Skin of body (tissue), 2 donors: ENCODE results near the gene KRT16. TPM values are rescaled to one million over a fixed set of nuclear protein-coding genes. Genes with fewer than 3 reads are reported as not detected.
"Not testable (repeated sequence)": the region's sequence is repeated elsewhere in the genome, so short reads cannot be mapped to it uniquely, and the experiment has no call there.

ENCODE experiments used
- DNase-seq: peaks from one replicate; lab custom pipeline; 2025; lab: John Stamatoyannopoulos, UW
- total RNA-seq: library from RNA; depleted of rRNA; stranded (reverse); fragments of >200 nt; gene quantifications from one replicate; pipeline ENCODE4 v1.2.3, GENCODE V29; 2014

The KRT16 gene
- 142 TPM for total RNA-seq

GRCh38 chr17:41612376-41613160 is at the start of gene KRT16:
TSS of gene KRT16 (minus strand) at chr17:41612767. CDS start at chr17:41612688, 79 bp downstream.
- not testable (repeated sequence) for DNase-seq

- DNase-seq: no peak
These were observed 47.7 kb upstream of the KRT16 start for GRCh38 chr17:41660221-41660711.

- DNase-seq: no peak
These were observed 47.1 kb upstream of the KRT16 start for GRCh38 chr17:41659427-41660212.

- DNase-seq: no peak
These were observed 46.3 kb upstream of the KRT16 start for GRCh38 chr17:41658846-41659245.

- DNase-seq: no peak
These were observed 45.4 kb upstream of the KRT16 start for GRCh38 chr17:41657936-41658335.

- DNase-seq: no peak
These were observed 44.7 kb upstream of the KRT16 start for GRCh38 chr17:41657176-41657754.

GRCh38 chr17:41656249-41657023 is 43.9 kb upstream of the KRT16 start:
- DNase-seq: no peak

GRCh38 chr17:41655611-41656111 is 43.1 kb upstream of the KRT16 start:
- DNase-seq: no peak

GRCh38 chr17:41654678-41655607 is 42.4 kb upstream of the KRT16 start:
- DNase-seq: no peak

- DNase-seq: peak; percentile 28
These were observed 41.5 kb upstream of the KRT16 start for GRCh38 chr17:41653892-41654677.

- DNase-seq: no peak
These were observed 40.9 kb upstream of the KRT16 start for GRCh38 chr17:41653421-41653820.

- DNase-seq: no peak
These were observed 39.9 kb upstream of the KRT16 start for GRCh38 chr17:41652461-41652970.

- peak; percentile 38 for DNase-seq
These were observed 39.3 kb upstream of the KRT16 start for GRCh38 chr17:41651625-41652460.

- DNase-seq: no peak
These were observed 38.4 kb upstream of the KRT16 start for GRCh38 chr17:41650794-41651624.

GRCh38 chr17:41649923-41650519 is 37.5 kb upstream of the KRT16 start:
- no peak for DNase-seq

- peak; percentile 69 for DNase-seq
These were observed 36.0 kb upstream of the KRT16 start for GRCh38 chr17:41648411-41649195.
